GM18511 (cell line): Measurements from ENCODE around the gene WDR31.
"Not testable (repeated sequence)": the region's sequence is repeated elsewhere in the genome, so short reads cannot be mapped to it uniquely, and the experiment has no call there.

Experiments
- ATAC-seq: cut with Tn5 transposase; IDR thresholded peaks from one replicate; pipeline ENCODE4 v1.9.1; 2021; ENCODE audit warnings: mild to moderate bottlenecking, moderate library complexity; ENCODE audit not compliant: unreplicated experiment

WDR31 gene

DNA sequence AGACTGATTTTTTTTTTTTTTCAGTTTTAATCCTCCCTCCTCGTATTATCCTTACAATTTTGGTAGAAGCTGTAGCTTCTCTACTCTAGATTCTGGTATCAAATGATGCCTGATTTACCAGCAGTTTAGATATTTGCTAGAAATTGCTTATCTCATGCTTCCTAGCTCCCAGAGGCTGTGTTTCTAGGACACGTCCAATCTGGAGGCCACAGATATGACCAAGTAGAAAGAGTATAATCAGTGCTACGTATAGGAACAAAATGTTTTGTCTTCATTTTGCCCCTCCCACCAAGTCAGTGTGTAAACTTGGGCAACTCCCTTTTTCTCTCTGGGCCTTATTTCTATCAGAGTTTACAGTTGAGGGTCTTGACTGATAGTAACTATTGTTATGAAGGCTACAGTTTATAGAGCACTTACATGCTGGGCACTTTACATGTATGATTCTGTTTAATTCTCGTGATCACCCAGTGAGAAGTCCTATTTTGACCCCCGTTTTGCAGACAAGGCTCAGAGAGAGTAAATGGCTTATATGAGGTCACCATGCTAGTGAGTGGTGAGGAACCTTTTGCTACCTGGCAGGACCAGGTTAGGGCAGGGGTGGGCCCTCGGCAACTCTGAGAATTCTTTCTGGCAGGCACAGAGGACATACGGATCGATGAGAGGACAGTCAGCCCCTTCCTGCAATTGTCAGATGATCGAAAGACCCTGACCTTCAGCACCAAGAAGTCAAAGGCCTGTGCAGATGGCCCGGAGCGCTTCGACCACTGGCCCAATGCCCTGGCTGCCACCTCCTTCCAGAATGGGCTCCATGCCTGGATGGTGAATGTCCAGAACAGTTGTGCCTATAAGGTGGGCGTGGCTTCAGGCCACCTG lies 29.1 kb upstream of the WDR31 start:
- no peak for ATAC-seq

DNA sequence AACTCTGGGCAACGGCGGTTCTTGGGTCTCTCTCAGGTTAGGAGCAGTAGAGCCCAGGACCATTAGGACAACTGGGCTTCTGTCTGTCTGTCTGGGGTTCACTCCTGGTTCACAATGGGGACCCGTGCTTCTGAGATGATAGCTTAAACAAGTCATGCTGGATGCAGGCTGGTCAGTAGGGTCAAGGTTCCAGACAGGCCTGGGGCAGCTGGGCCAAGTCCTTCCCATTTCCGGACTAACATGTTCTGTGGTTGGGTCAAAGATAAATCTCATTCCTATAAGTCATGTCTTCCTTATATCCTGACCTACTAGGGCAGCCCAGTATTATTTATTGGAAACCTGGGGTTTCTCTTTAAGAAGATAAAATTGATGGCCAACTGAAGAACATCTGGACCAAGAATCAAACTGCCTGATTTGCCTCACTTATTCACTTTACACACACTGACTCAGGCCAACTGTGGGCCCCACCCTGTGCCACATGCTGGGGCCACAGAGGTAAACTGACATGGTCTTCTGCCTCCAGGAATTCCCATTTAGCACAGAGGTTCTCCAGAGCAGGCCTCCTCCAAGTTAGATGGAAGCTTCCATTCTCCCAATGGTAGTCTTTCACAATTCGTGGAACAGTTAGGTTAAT lies 28.4 kb upstream of the WDR31 start:
- ATAC-seq: no peak

GRCh38 chr9:113365652-113366051 lies 25.6 kb upstream of the WDR31 start:
- ATAC-seq: not testable (repeated sequence)

GRCh38 chr9:113364951-113365350 lies 24.9 kb upstream of the WDR31 start:
- no peak for ATAC-seq

DNA sequence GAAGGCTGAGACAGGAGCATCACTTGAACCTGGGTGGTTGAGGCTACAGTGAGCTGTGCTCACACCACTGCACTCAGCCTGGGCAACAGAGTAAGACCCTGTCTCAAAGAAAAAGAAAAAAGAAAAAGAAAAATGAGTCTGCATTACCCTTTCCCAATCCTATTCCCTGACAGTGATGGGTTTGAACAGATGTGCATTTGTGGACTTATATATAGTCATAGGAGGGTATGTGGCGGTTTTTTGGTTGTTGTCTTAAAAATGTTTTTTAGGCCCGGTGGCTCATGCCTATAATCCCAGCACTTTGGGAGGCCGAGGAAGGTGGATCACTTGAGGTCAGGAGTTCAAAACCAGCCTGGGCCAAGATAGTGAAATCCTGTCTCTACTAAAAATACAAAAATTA lies 23.3 kb upstream of the WDR31 start:
- ATAC-seq: no peak

GRCh38 chr9:113361304-113362018 lies 21.4 kb upstream of the WDR31 start:
- no peak for ATAC-seq

GRCh38 chr9:113360242-113360842 lies 20.3 kb upstream of the WDR31 start:
- no peak for ATAC-seq

- ATAC-seq: no peak
Measured at GRCh38 chr9:113359385-113359784, 19.3 kb upstream of the WDR31 start.

- no peak for ATAC-seq
Measured at GRCh38 chr9:113356686-113357292, 16.7 kb upstream of the WDR31 start.

- ATAC-seq: no peak
Measured at GRCh38 chr9:113355040-113355596, 15.0 kb upstream of the WDR31 start.

GRCh38 chr9:113352411-113352810 lies 12.3 kb upstream of the WDR31 start:
- ATAC-seq: no peak

DNA sequence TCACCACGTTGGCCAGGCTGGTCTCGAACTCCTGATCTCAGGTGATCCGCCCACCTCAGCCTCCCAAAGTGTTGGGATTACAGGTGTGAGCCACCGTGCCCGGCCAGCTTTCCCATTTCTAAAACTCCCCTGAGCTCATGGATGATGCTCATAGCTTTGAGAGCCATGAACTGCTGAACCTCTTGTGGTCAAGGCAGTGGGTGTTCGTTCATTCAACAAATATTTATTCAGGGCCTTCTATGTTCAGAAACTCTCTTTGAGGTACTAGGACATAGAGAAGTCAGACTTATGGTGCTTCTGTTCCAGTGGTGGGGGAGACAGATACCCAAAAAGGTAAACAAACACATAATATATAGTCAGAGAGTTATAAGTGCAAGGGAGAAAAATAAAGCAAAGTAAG lies 11.9 kb upstream of the WDR31 start:
- no peak for ATAC-seq

DNA sequence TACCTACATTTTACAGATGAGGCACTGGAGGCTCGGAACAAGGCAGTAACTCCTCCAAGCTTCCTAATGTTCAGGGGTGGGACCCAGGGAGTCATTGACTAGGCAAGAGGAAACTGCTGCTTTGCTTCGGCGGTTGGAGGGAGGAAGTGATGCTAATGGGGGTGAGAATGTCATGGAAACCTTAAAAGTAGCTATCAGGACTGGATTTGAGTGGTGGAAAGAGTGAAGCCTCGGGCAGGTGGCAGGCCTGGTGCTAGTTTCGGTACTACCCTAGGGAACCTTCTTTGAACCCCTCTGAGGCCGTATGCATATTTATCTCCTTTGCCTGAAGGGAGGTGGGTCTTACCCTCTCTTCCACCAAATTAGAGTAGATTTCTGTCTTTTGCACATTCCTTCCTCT lies 10.9 kb upstream of the WDR31 start:
- no peak for ATAC-seq

GRCh38 chr9:113350107-113350661 lies 10.1 kb upstream of the WDR31 start:
- ATAC-seq: no peak

GRCh38 chr9:113349445-113350094 lies 9.5 kb upstream of the WDR31 start, which contains the start of gene BSPRY:
BSPRY (plus strand) TSS chr9:113349541; CDS start chr9:113349580, 39 bp downstream.
- no peak for ATAC-seq

- ATAC-seq: no peak
Measured at GRCh38 chr9:113349066-113349444, 9.0 kb upstream of the WDR31 start.

GRCh38 chr9:113348437-113348836 lies 8.4 kb upstream of the WDR31 start:
- no peak for ATAC-seq

- ATAC-seq: no peak
Measured at GRCh38 chr9:113345671-113346070, 5.6 kb upstream of the WDR31 start.

GRCh38 chr9:113345190-113345589 lies 5.1 kb upstream of the WDR31 start:
- ATAC-seq: no peak

DNA sequence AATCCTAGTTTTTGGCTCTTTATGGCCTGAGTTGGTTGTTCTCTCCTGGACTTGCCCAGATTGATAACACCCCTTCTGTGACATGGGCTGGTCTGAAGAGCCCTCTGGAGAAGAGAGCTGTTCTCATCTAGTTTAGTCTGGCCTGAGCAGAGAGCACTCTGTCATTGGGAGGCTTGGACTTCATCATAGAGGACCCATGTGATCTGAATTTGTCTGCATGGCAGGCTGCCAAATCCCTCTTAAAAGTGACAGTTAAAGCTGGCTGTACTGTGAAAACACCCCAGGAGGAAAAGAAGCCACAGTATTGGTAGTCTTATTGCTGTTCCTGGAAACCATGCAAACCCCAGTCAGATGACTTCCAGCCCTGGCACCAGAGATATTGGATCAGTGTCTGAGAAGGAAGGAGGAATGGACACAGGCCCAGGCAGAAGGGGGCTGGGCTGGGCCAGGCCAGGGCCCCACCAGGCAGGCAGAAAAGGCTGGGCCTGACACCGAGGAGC lies 3.7 kb upstream of the WDR31 start:
- ATAC-seq: no peak
